HepG2 (cell line): ENCODE measurements around the gene DVL3. TPM values are rescaled to one million over a fixed set of nuclear protein-coding genes. Genes with fewer than 3 reads are reported as not detected.

Experiments
- ATAC-seq: fragments of 200-7000 bp; cut with Tn5 transposase; 3 replicates; pipeline ENCODE4 v1.9.1; 2020; ENCODE audit warnings: mild to moderate bottlenecking, moderate library complexity
- BruUV-seq: library from RNA; stranded (reverse); fragments of 400-500 nt; replicated peaks from 2 replicates; lab custom pipeline; 2021; lab: Mats Ljungman, UMichigan
- CTCF ChIA-PET: fragments of 300-600 bp; formaldehyde crosslinking; extraction: SDS; loops from one replicate; lab custom pipeline; 2021; ENCODE audit warnings: low total read pairs, inconsistent platforms, low intra/inter-chr PET ratio; lab: Yijun Ruan, JAX
- POLR2A ChIA-PET: fragments of 350-600 bp; sonication (Branson Sonifier 250); formaldehyde crosslinking; loops from one replicate; lab custom pipeline; 2020; ENCODE audit warnings: antibody characterized with exemption, inconsistent platforms; lab: Yijun Ruan, JAX
- DNase-seq: peaks from one replicate; pipeline ENCODE4 v3.0.0-alpha.2; 2015; ENCODE audit warnings: low spot score
- FAIRE-seq: peaks from 3 replicates; lab custom pipeline; 2011; peaks lifted over from hg19 to GRCh38; lab: Jason Lieb, UNC
- H2AFZ ChIP-seq: one replicate; pipeline ENCODE4 v1.6.1; 2011; ENCODE audit warnings: low read length, inconsistent platforms
- H3K27ac ChIP-seq: fragments of 300-600 bp; 3 replicates; pipeline ENCODE4 v1.8.0; 2011; ENCODE audit warnings: mixed run types, mild to moderate bottlenecking, mixed read lengths, low read length, inconsistent platforms; ENCODE audit not compliant: insufficient read depth; ENCODE audit errors: extremely low read length
- H3K27me3 ChIP-seq, 2 experiments: fragments of 200-600 bp in 1 of 2; 2 replicates in 1 of 2; 3 replicates in 1 of 2; pipeline versions ENCODE4 v1.6.0 to v1.8.0; 2011; ENCODE audit warnings: low read length in 2 of 2, mild to moderate bottlenecking in 2 of 2, moderate library complexity in 2 of 2, inconsistent platforms in 1 of 2; ENCODE audit not compliant: insufficient read depth in 2 of 2, control insufficient read depth in 1 of 2
- H3K36me3 ChIP-seq, 2 experiments: fragments of 200-600 bp in 1 of 2; replicated peaks in 1 of 2; 2 replicates in 1 of 2; 3 replicates in 1 of 2; pipeline versions ENCODE4 v1.5.1 to v1.8.0; 2011; ENCODE audit warnings: low read length in 2 of 2, inconsistent platforms in 1 of 2; ENCODE audit not compliant: insufficient read depth in 2 of 2, control insufficient read depth in 1 of 2
- H3K4me1 ChIP-seq: 2 replicates; pipeline ENCODE4 v1.5.1; 2012; ENCODE audit warnings: low read length, inconsistent platforms; ENCODE audit not compliant: insufficient read depth
- H3K4me2 ChIP-seq: 2 replicates; pipeline ENCODE4 v1.6.0; 2011; ENCODE audit warnings: low read depth, low read length, inconsistent platforms
- H3K4me3 ChIP-seq, 3 experiments: fragments of 200-600 bp in 1 of 3; sonication (generic), shearing (Covaris generic) in 1 of 3; replicated peaks in 1 of 3; 2 replicates each; pipeline ENCODE4 v1.5.1; 2011 to 2016; ENCODE audit warnings: low read length in 3 of 3, inconsistent platforms in 2 of 3, low read depth in 2 of 3, mild to moderate bottlenecking in 2 of 3, control low read depth in 1 of 3, mixed read lengths in 1 of 3; ENCODE audit not compliant: insufficient read depth in 1 of 3
- H3K79me2 ChIP-seq: one replicate; pipeline ENCODE4 v1.6.1; 2011; ENCODE audit warnings: low read length, inconsistent platforms; ENCODE audit not compliant: insufficient read depth
- H3K9ac ChIP-seq: 2 replicates; pipeline ENCODE4 v1.6.0; 2011; ENCODE audit warnings: mild to moderate bottlenecking, low read depth, low read length, inconsistent platforms; ENCODE audit not compliant: insufficient read depth
- H3K9me3 ChIP-seq: 2 replicates; pipeline ENCODE4 v1.5.1; 2012; ENCODE audit warnings: mild to moderate bottlenecking, low read length
- H4K20me1 ChIP-seq: 2 replicates; pipeline ENCODE4 v1.6.0; 2011; ENCODE audit warnings: inconsistent platforms, mild to moderate bottlenecking, low read length, moderate library complexity; ENCODE audit not compliant: insufficient read depth
- ARNTL ChIP-seq: sonication (generic); formaldehyde crosslinking; IDR thresholded peaks from 2 replicates; pipeline ENCODE4 v1.4.0; 2020; ENCODE audit warnings: mild to moderate bottlenecking, missing genetic modification reagents
- IKZF5 ChIP-seq: IDR thresholded peaks from 2 replicates; pipeline ENCODE4 v1.6.1; 2018; ENCODE audit warnings: missing genetic modification reagents, mild to moderate bottlenecking, missing compliant biosample characterization
- PITX1 ChIP-seq: sonication (generic); formaldehyde crosslinking; IDR thresholded peaks from 2 replicates; pipeline ENCODE4 v1.5.1; 2020; ENCODE audit warnings: mild to moderate bottlenecking, missing genetic modification reagents
- SIX1 ChIP-seq: sonication (generic); formaldehyde crosslinking; IDR thresholded peaks from 2 replicates; pipeline ENCODE4 v1.4.0; 2020; ENCODE audit warnings: missing genetic modification reagents, borderline replicate concordance
- SIX4 ChIP-seq: sonication (generic); formaldehyde crosslinking; IDR thresholded peaks from 2 replicates; pipeline ENCODE4 v1.4.0; 2020; ENCODE audit warnings: missing genetic modification reagents
- WGBS: methylation state at CpG from one replicate; pipeline ENCODE4 v1.1.6; 2017; ENCODE audit warnings: low lambda C conversion rate; 5-methylcytosine and 5-hydroxymethylcytosine counted together
- in situ Hi-C: cut with HindIII; loops from 2 replicates; pipeline ENCODE4 v1.10.0; 2017; ENCODE audit warnings: low pct_unique_long_range_greater_than_20kb; ENCODE audit not compliant: extremely low pct_ligation_motif_present
- intact Hi-C: fragments of 100-400 bp; cut with micrococcal nuclease; formaldehyde crosslinking; loops from one replicate; pipeline ENCODE4 v1.10.0; 2022; ENCODE audit not compliant: unreplicated experiment
- polyA plus RNA-seq, 8 experiments: library from polyadenylated mRNA; depleted of rRNA in 3 of 8; stranded (reverse) in 7 of 8; unstranded in 1 of 8; fragments of >200 nt; fragmentation: Illumina TruSeq in 4 of 8; extraction: Trizol in 4 of 8; gene quantifications; 2 replicates each; pipeline versions ENCODE4 v1.2.1 to v1.2.3, GENCODE V29; 2011 to 2016; ENCODE audit warnings: low read depth in 4 of 8, missing spikeins in 1 of 8, mixed read lengths in 1 of 8; ENCODE audit not compliant: insufficient read depth in 1 of 8
- total RNA-seq, 5 experiments: library from RNA; depleted of rRNA; stranded (reverse); fragments of >200 nt; fragmentation: Illumina TruSeq; extraction: Trizol; gene quantifications; 2 replicates each; pipeline ENCODE4 v1.2.3, GENCODE V29; 2016; ENCODE audit warnings: low read depth in 1 of 5
- TF ChIP-seq, protein P1 (sequence below): sonication (generic); formaldehyde crosslinking; conservative IDR thresholded peaks from 2 replicates; pipeline ENCODE4 v1.4.0; 2020; ENCODE audit warnings: missing genetic modification reagents
- TF ChIP-seq, protein P2 (sequence below): sonication (generic); formaldehyde crosslinking; IDR thresholded peaks from 2 replicates; pipeline ENCODE4 v1.8.1; 2022; ENCODE audit warnings: low read depth, mild to moderate bottlenecking, missing genetic modification reagents
- TF ChIP-seq, protein P3 (sequence below): sonication (generic); formaldehyde crosslinking; IDR thresholded peaks from 2 replicates; pipeline ENCODE4 v1.4.0; 2020; ENCODE audit warnings: missing genetic modification reagents, borderline replicate concordance
- TF ChIP-seq, protein P4 (sequence below): sonication (generic); formaldehyde crosslinking; IDR thresholded peaks from 2 replicates; pipeline ENCODE4 v1.4.0; 2020; ENCODE audit warnings: mild to moderate bottlenecking, missing genetic modification reagents, borderline replicate concordance

Gene DVL3
- total and polyA plus RNA-seq, 2 of the 13 experiments (the other 11 are each of a cell fraction or from before 2014, with no cell fraction given), result 29.0 to 36.1 TPM

DNA sequence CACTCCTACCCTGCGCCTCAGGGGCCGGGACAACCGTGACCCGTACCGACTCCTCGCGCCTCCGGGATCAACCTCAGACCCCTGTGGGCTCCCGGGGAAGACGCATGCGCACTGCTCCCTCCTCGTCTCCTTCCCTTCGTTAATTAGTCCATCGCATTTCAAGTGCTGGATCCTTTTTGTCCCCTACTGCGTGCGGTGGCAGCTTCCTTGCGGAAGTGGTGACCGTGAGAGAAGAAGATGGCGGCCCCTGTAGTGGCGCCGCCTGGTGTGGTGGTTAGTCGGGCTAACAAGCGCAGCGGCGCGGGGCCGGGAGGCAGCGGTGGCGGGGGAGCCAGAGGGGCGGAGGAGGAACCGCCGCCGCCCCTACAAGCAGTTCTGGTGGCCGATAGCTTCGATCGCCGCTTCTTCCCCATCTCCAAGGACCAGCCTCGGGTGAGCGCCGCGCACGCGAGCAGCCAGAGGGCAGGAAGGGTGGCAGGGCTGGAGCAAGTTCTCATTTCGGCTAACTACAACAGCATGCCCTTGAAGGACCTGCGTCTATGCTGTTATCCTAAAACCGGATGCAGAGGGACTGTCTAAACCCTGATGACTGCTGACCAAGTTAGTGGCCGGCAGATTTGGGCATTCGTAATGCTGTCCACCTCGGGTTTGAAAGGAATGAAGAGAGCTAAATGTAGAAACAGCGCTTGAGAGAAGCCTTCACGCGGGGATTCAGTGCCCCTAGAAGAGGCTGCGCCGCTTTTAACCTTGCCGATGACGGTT lies 19.8 kb upstream of the DVL3 start, which contains the start of gene EIF2B5:
EIF2B5 (plus strand) TSS at position 210 of the 762 bp plus-strand sequence; CDS start at position 238, 28 bp downstream.
- POLR2A ChIA-PET, result interaction anchor here (0.6 to 2.8 kb wide), 15 partner anchors 10 to 251 kb away, joined by 3 to 28 read pairs (median 5); partner anchors contain the start of genes ABCC5, ABCF3, DVL3 and PARL
- peak; percentile 89 for ATAC-seq
- Histone ChIP-seq H3K27ac (peak within 1 kb of the TSS; percentile 61), H3K36me3 (peaks cover 4 to 11% of the 10 kb centered on the region in 2 experiments; a peak in 4 of 5 replicates), H3K9me3 (no peaks in the 10 kb centered on the region), H3K27me3 (no peaks in the 10 kb centered on the region; a peak in 1 of 5 replicates), H3K79me2 (peaks cover 30% of the 10 kb centered on the region), H3K4me3 (peak within 1 kb of the TSS; percentile 86 to 94 (median 93)), H4K20me1 (no peaks in the 10 kb centered on the region), H3K9ac (peak within 1 kb of the TSS; percentile 89), H3K4me2 (peak within 1 kb of the TSS; percentile 82), H3K4me1 (peaks cover 23% of the 10 kb centered on the region), H2AFZ (peak within 1 kb of the TSS; percentile 56)
- BruUV-seq, result no TSS peak
- DNase-seq, result peak; percentile 95
- in situ Hi-C loops (loop anchor here (25.0 kb wide), 1 partner anchor 248 kb away; the partner anchor contains the start of gene PARL), intact Hi-C loops (loop anchor here (2.0 kb wide), 1 partner anchor 241 kb away; no protein-coding TSS in a partner anchor)
- peak; percentile 82 for FAIRE-seq
- WGBS, result under 1% methylated on average over 30 of the region's 56 CpGs
- CTCF ChIA-PET, result no interaction called here
- TF ChIP-seq, protein P1, sequence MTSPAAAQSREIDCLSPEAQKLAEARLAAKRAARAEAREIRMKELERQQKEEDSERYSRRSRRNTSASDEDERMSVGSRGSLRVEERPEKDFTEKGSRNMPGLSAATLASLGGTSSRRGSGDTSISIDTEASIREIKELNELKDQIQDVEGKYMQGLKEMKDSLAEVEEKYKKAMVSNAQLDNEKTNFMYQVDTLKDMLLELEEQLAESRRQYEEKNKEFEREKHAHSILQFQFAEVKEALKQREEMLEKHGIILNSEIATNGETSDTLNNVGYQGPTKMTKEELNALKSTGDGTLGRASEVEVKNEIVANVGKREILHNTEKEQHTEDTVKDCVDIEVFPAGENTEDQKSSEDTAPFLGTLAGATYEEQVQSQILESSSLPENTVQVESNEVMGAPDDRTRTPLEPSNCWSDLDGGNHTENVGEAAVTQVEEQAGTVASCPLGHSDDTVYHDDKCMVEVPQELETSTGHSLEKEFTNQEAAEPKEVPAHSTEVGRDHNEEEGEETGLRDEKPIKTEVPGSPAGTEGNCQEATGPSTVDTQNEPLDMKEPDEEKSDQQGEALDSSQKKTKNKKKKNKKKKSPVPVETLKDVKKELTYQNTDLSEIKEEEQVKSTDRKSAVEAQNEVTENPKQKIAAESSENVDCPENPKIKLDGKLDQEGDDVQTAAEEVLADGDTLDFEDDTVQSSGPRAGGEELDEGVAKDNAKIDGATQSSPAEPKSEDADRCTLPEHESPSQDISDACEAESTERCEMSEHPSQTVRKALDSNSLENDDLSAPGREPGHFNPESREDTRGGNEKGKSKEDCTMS (CRISPR knock-in tag), result no peak
- TF ChIP-seq, protein P2, sequence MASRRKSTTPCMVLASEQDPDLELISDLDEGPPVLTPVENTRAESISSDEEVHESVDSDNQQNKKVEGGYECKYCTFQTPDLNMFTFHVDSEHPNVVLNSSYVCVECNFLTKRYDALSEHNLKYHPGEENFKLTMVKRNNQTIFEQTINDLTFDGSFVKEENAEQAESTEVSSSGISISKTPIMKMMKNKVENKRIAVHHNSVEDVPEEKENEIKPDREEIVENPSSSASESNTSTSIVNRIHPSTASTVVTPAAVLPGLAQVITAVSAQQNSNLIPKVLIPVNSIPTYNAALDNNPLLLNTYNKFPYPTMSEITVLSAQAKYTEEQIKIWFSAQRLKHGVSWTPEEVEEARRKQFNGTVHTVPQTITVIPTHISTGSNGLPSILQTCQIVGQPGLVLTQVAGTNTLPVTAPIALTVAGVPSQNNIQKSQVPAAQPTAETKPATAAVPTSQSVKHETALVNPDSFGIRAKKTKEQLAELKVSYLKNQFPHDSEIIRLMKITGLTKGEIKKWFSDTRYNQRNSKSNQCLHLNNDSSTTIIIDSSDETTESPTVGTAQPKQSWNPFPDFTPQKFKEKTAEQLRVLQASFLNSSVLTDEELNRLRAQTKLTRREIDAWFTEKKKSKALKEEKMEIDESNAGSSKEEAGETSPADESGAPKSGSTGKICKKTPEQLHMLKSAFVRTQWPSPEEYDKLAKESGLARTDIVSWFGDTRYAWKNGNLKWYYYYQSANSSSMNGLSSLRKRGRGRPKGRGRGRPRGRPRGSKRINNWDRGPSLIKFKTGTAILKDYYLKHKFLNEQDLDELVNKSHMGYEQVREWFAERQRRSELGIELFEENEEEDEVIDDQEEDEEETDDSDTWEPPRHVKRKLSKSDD (CRISPR knock-in tag), result peak; percentile 88
- peak; percentile 68 for TF ChIP-seq IKZF5 (CRISPR knock-in tag)
- peak; percentile 41; the same call in 1 of the 2 replicates for TF ChIP-seq SIX4 (CRISPR knock-in tag)
- TF ChIP-seq, protein P3, sequence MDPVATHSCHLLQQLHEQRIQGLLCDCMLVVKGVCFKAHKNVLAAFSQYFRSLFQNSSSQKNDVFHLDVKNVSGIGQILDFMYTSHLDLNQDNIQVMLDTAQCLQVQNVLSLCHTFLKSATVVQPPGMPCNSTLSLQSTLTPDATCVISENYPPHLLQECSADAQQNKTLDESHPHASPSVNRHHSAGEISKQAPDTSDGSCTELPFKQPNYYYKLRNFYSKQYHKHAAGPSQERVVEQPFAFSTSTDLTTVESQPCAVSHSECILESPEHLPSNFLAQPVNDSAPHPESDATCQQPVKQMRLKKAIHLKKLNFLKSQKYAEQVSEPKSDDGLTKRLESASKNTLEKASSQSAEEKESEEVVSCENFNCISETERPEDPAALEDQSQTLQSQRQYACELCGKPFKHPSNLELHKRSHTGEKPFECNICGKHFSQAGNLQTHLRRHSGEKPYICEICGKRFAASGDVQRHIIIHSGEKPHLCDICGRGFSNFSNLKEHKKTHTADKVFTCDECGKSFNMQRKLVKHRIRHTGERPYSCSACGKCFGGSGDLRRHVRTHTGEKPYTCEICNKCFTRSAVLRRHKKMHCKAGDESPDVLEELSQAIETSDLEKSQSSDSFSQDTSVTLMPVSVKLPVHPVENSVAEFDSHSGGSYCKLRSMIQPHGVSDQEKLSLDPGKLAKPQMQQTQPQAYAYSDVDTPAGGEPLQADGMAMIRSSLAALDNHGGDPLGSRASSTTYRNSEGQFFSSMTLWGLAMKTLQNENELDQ (CRISPR knock-in tag), result no peak
- TF ChIP-seq ARNTL (CRISPR knock-in tag), result peak; percentile 30; the same call in 1 of the 2 replicates
- TF ChIP-seq, protein P4, sequence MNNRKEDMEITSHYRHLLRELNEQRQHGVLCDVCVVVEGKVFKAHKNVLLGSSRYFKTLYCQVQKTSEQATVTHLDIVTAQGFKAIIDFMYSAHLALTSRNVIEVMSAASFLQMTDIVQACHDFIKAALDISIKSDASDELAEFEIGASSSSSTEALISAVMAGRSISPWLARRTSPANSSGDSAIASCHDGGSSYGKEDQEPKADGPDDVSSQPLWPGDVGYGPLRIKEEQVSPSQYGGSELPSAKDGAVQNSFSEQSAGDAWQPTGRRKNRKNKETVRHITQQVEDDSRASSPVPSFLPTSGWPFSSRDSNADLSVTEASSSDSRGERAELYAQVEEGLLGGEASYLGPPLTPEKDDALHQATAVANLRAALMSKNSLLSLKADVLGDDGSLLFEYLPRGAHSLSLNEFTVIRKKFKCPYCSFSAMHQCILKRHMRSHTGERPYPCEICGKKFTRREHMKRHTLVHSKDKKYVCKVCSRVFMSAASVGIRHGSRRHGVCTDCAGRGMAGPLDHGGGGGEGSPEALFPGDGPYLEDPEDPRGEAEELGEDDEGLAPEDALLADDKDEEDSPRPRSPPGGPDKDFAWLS, result no peak
- no peak for TF ChIP-seq SIX1
- TF ChIP-seq PITX1 (CRISPR knock-in tag), result peak; percentile 47; the same call in 1 of the 2 replicates
